Kidney (tissue), 14 donors: ENCODE results near the gene DHX16. TPM values are rescaled to one million over a fixed set of nuclear protein-coding genes. Genes with fewer than 3 reads are reported as not detected.

Experiments used
- DNase-seq, 5 donors: peaks; one replicate each; pipeline ENCODE4 v3.0.0-alpha.2; 2013 to 2020
- FAIRE-seq: peaks from 2 replicates; lab custom pipeline; 2012; peaks lifted over from hg19 to GRCh38; lab: Jason Lieb, UNC
- H3K27ac ChIP-seq, 2 donors: one replicate each; pipeline ENCODE4 v1.7.0; 2013; ENCODE audit warnings: low read depth in 2 of 2, low read length in 2 of 2, inconsistent platforms in 1 of 2
- H3K27me3 ChIP-seq: one replicate; pipeline ENCODE4 v1.7.1; 2013; ENCODE audit warnings: low read length, inconsistent platforms; ENCODE audit not compliant: control insufficient read depth, insufficient read depth
- H3K36me3 ChIP-seq, 3 donors: one replicate each; pipeline versions ENCODE4 v1.7.0 to v1.7.1; 2013; ENCODE audit warnings: low read length in 3 of 3, control low read depth in 1 of 3, inconsistent platforms in 1 of 3; ENCODE audit not compliant: insufficient read depth in 3 of 3, control insufficient read depth in 2 of 3
- H3K4me1 ChIP-seq, 3 donors: one replicate each; pipeline versions ENCODE4 v1.7.0 to v1.7.1; 2013; ENCODE audit warnings: low read length in 3 of 3, inconsistent platforms in 1 of 3, low read depth in 1 of 3; ENCODE audit not compliant: control insufficient read depth in 2 of 3, insufficient read depth in 2 of 3
- H3K4me3 ChIP-seq, 3 donors: one replicate each; pipeline versions ENCODE4 v1.7.0 to v1.8.1; 2013; ENCODE audit warnings: low read length in 3 of 3, control low read depth in 1 of 3, inconsistent platforms in 1 of 3
- H3K9ac ChIP-seq, 3 donors: one replicate each; pipeline versions ENCODE4 v1.7.0 to v1.7.1; 2013; ENCODE audit warnings: low read length in 3 of 3, control low read depth in 1 of 3, inconsistent platforms in 1 of 3
- H3K9me3 ChIP-seq, 3 donors: one replicate each; pipeline versions ENCODE4 v1.7.0 to v1.7.1; 2013; ENCODE audit warnings: low read length in 3 of 3, control low read depth in 1 of 3, inconsistent platforms in 1 of 3; ENCODE audit not compliant: control insufficient read depth in 2 of 3, insufficient read depth in 1 of 3
- intact Hi-C: fragments of 100-400 bp; cut with DNase I; formaldehyde crosslinking; loops from one replicate; pipeline ENCODE4 v1.11.1; 2022
- polyA plus RNA-seq: library from polyadenylated mRNA; stranded (reverse); fragments of 350-450 nt; fragmentation: Illumina TruSeq; extraction: RNeasy Lipid Tissue Mini Kit (QIAGEN cat#74804); gene quantifications from one replicate; pipeline ENCODE4 v1.2.3, GENCODE V29; 2014; ENCODE audit warnings: low read depth, low replicate concordance; ENCODE audit not compliant: insufficient read depth
- total RNA-seq: library from RNA; stranded (reverse); fragmentation: NEBNext Ultra II Directional; extraction: Animal tissue kit (Norgen Biotek cat#: 25700); gene quantifications from one replicate; pipeline ENCODE4 v1.2.1, GENCODE V29; 2021
- TF ChIP-seq, protein P1 (sequence below): IDR thresholded peaks from 3 replicates; pipeline ENCODE4 v1.5.1; 2012; ENCODE audit warnings: mild to moderate bottlenecking, moderate library complexity, borderline replicate concordance; ENCODE audit not compliant: insufficient read depth; ENCODE audit errors: extremely low read depth
- donor health status: control.
- donor health status: control.
- donor health status: control.
- donor health status: control.
- donor health status: control.
- donor health status: DM: yes; HTN: yes; CAD: no.
- donor health status: Normal renal cell carcinoma (clear cell type).

DHX16 gene
- total and polyA plus RNA-seq, 2 donors from 2014 or later: 26.7 to 30.5 TPM

DNA sequence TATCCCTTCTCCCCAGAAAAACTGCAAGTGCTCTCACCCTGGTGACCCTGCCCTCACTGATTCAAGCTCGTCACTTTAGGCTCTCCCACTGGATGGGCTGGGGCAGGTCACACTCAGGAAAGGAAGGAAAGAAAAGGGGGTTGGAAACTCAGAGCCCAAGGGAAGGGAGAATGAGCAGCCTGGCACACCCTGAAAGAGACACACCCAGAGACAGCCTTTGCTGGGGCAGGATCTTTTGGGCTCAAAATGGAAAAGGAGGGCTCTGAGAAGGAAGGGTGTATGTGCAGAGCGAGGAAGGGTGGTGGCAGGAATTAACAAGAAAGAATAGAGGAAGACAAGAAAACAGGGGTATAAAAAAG, 11.2 kb upstream of the DHX16 start:
- intact Hi-C loops: loop anchor here (5.0 kb wide), 1 partner anchor 38 kb away; the partner anchor contains the start of gene TUBB
- TF ChIP-seq, protein P1, sequence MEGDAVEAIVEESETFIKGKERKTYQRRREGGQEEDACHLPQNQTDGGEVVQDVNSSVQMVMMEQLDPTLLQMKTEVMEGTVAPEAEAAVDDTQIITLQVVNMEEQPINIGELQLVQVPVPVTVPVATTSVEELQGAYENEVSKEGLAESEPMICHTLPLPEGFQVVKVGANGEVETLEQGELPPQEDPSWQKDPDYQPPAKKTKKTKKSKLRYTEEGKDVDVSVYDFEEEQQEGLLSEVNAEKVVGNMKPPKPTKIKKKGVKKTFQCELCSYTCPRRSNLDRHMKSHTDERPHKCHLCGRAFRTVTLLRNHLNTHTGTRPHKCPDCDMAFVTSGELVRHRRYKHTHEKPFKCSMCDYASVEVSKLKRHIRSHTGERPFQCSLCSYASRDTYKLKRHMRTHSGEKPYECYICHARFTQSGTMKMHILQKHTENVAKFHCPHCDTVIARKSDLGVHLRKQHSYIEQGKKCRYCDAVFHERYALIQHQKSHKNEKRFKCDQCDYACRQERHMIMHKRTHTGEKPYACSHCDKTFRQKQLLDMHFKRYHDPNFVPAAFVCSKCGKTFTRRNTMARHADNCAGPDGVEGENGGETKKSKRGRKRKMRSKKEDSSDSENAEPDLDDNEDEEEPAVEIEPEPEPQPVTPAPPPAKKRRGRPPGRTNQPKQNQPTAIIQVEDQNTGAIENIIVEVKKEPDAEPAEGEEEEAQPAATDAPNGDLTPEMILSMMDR: no peak
- no peak for FAIRE-seq

DNA sequence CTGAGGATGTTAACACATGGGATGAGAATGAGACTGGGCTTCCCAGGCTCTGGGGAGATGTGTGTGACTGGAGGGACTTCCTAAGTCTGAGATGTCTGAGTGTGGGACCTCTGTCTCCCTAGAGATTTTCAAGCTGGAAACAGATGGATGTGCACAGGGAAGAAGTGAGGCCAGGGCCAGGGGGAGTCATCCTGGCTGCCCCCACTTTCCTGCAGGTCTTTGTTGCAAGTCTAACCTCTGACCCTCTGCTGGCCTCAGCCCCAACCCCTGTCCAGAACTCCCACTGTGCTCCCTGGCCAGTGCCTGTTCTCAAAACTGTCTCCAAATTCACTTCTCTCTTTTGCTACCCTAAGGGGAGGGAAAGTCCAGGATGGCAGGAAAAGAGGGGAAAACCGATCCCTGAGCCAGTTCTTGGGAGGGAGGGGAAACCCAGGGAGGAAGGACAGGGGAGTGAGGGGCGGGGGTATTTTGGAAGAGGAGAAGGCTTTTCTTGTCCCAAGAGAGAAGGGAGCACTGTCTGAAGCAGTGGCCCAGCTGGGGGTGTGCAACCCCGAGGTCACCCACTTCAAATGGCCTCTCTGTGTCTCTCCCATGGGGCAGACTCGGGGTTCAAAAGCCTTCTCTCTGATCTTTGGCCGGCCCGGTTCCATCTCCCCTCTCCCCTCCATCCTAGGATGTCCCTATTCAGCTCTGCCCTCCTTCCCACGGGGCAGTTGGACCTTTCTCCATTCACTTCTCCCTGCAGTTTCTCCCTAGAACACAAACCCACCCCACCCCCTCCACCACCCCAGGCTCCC, 10.6 kb upstream of the DHX16 start:
- H3K4me1 ChIP-seq: peaks cover 0 to 25% (median 11%) of the 10 kb centered on the region in 3 donors
- H3K9ac ChIP-seq: peak overlapping the region in 2 of 3 donors; percentile 1 to 80
- DNase-seq (peak in 1 of 5 donors; percentile 61), FAIRE-seq (no peak)
- peak overlapping the region; percentile 5 to 77 (median 67) for H3K4me3 ChIP-seq
- H3K27me3 ChIP-seq: no peaks in the 10 kb centered on the region
- intact Hi-C loops: loop anchor here (5.0 kb wide), 1 partner anchor 39 kb away; the partner anchor contains the start of gene TUBB
- TF ChIP-seq, protein P1: no peak
- peak overlapping the region; percentile 79 to 98 for H3K27ac ChIP-seq
- no peaks in the 10 kb centered on the region for H3K9me3 ChIP-seq
- H3K36me3 ChIP-seq: no peaks in the 10 kb centered on the region

More for the DNA sequence above, 11.2 kb upstream of the DHX16 start:
- H3K4me3 ChIP-seq: peak overlapping the region; percentile 40 to 77 (median 67)
- peak in 1 of 5 donors; percentile 70 for DNase-seq
- peak overlapping the region in 1 of 3 donors; percentile 80 for H3K9ac ChIP-seq
- H3K27ac ChIP-seq: peak overlapping the region; percentile 79 to 98
- no peaks in the 10 kb centered on the region for H3K36me3 ChIP-seq
- H3K9me3 ChIP-seq: no peaks in the 10 kb centered on the region
- no peaks in the 10 kb centered on the region for H3K27me3 ChIP-seq
- peaks cover 0 to 25% (median 11%) of the 10 kb centered on the region in 3 donors for H3K4me1 ChIP-seq

DNA sequence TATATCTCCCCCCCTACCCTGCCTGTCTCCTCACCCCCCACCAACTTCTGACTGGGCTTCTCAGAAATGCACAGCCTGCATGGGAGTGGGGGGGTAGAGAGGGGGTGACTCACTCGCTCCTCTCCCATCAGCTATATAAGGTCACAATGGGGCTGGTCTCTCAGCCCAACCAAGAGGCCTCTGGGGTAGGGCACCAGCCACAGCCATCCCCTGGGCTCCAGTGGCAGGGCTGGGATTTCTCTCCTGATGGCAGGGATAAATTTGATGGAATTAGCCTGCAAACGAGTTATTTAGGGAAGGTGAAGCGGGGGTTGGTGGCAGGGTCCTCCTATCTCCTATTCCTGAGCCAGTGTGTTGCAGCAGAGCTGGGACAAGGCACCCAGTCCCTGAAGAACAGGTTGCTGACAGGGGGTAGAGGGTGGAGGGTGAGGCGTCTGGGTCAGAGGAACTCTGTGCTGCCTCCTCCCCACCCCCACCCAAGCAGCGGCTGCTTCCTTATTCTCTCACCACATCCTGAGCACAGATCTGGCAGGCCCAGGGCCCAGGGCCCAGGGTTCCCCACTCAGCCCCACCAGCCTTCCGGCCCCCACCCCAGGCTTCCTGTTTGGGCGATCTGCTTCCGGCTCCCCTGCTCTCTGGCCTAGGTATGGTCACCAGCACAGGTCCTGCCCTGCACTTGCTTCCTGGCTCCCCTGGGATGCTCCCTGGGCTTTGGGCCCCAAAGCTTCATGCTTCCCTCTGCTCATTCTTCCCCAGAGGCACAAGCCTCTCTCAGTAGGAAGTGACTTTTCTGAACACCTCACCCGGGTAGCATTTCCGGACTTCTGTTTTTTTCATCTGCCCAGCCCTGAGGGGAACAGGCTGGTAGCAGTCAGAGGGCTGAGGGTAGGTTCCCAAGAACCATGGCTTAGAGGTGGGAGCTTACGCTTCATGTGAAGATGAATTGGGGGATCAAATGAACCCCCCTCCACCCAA, 9.6 kb upstream of the DHX16 start:
- FAIRE-seq (no peak), DNase-seq (peak in 4 of 5 donors; percentile 42 to 94 (median 59))
- Histone ChIP-seq H3K36me3 (no peaks in the 10 kb centered on the region), H3K9ac (peak overlapping the region; percentile 1 to 80 (median 10)), H3K27me3 (no peaks in the 10 kb centered on the region), H3K27ac (peak overlapping the region; percentile 79 to 98), H3K4me1 (peaks cover 0 to 19% (median 7%) of the 10 kb centered on the region in 3 donors), H3K4me3 (peak overlapping the region; percentile 41 to 77 (median 67)), H3K9me3 (no peaks in the 10 kb centered on the region)
- TF ChIP-seq, protein P1: no peak
- intact Hi-C loops: loop anchor here (5.0 kb wide), 1 partner anchor 40 kb away; the partner anchor contains the start of gene TUBB
